Measurements from ENCODE around the gene DLX1.

- TF ChIP-seq CTCF (conservative IDR thresholded peaks at IDR 0.05 in 1 of 2, IDR thresholded peaks at IDR 0.05 in 1 of 2; ENCODE audit: low read depth in 1 of 2, low read length in 2 of 2) (no peak), EZH2 (IDR thresholded peaks at IDR 0.05; ENCODE audit: low read length, missing control alignments) (no peak)
Observed at GRCh38 chr2:172079416-172079815, 5.9 kb upstream of the DLX1 start.

All from fibroblast of lung (primary cell).